Osteocyte (in vitro differentiated cells): Measurements from ENCODE around the gene C1orf198. TPM values are rescaled to one million over a fixed set of nuclear protein-coding genes. Genes with fewer than 3 reads are reported as not detected.

ENCODE experiments used
- DNase-seq: peaks from one replicate; pipeline ENCODE4 v3.0.0; 2021; ENCODE audit warnings: mixed read lengths; ENCODE audit not compliant: unreplicated experiment; ENCODE audit errors: extremely low spot score
- H3K27ac Mint-ChIP-seq: one replicate; pipeline ENCODE4 v1.8.0; 2021; ENCODE audit warnings: mild to moderate bottlenecking, mixed read lengths; ENCODE audit not compliant: unreplicated experiment
- H3K27me3 Mint-ChIP-seq: one replicate; pipeline ENCODE4 v1.8.0; 2021; ENCODE audit warnings: mixed read lengths; ENCODE audit not compliant: unreplicated experiment
- H3K36me3 Mint-ChIP-seq: one replicate; pipeline ENCODE4 v1.8.0; 2021; ENCODE audit warnings: mixed read lengths; ENCODE audit not compliant: unreplicated experiment
- H3K4me1 Mint-ChIP-seq: one replicate; pipeline ENCODE4 v1.8.0; 2021; ENCODE audit warnings: mixed read lengths; ENCODE audit not compliant: unreplicated experiment
- H3K4me3 Mint-ChIP-seq: one replicate; pipeline ENCODE4 v1.8.0; 2021; ENCODE audit warnings: mild to moderate bottlenecking, moderate library complexity, mixed read lengths; ENCODE audit not compliant: unreplicated experiment
- H3K9me3 Mint-ChIP-seq: one replicate; pipeline ENCODE4 v1.8.0; 2021; ENCODE audit warnings: mixed read lengths; ENCODE audit not compliant: unreplicated experiment
- total RNA-seq: library from RNA; stranded (reverse); gene quantifications from 2 replicates; pipeline ENCODE4 v1.2.1, GENCODE V29; 2021
- TF ChIP-seq, protein P1 (sequence below): fragments of 200-600 bp; sonication (generic); IDR thresholded peaks from 2 replicates; pipeline ENCODE4 v1.5.0; 2021; ENCODE audit warnings: antibody characterized with exemption, mild to moderate bottlenecking, moderate library complexity

Gene C1orf198
- total RNA-seq, 1 donor from 2014 or later = 281 TPM

DNA sequence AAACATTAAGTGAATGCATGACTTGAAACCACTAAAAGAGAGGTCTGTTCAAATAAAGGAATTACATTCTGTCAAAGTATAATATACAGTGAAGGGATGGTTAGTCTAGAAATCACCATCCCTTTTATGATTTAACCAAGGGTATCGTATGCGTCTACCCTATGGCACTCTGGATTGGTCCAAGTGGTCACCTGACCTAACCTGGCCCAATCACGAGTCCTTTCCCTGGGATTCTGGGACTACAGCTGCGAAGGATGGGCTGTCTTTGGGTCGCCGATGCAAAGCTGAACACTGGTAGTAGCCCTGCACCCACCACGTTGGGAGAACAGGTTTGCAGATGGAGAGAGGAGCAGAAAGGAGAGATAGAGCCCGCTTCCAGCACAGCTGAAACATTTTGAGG lies 30.4 kb upstream of the C1orf198 start:
- Mint-ChIP-seq H3K9me3 (no peaks in the 10 kb centered on the region), H3K4me1 (peaks cover 46% of the 10 kb centered on the region), H3K36me3 (peaks cover 5% of the 10 kb centered on the region), H3K27me3 (no peaks in the 10 kb centered on the region), H3K27ac (no peak overlapping the region), H3K4me3 (no peak overlapping the region)
- TF ChIP-seq, protein P1, sequence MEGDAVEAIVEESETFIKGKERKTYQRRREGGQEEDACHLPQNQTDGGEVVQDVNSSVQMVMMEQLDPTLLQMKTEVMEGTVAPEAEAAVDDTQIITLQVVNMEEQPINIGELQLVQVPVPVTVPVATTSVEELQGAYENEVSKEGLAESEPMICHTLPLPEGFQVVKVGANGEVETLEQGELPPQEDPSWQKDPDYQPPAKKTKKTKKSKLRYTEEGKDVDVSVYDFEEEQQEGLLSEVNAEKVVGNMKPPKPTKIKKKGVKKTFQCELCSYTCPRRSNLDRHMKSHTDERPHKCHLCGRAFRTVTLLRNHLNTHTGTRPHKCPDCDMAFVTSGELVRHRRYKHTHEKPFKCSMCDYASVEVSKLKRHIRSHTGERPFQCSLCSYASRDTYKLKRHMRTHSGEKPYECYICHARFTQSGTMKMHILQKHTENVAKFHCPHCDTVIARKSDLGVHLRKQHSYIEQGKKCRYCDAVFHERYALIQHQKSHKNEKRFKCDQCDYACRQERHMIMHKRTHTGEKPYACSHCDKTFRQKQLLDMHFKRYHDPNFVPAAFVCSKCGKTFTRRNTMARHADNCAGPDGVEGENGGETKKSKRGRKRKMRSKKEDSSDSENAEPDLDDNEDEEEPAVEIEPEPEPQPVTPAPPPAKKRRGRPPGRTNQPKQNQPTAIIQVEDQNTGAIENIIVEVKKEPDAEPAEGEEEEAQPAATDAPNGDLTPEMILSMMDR = no peak
- DNase-seq = no peak

- Mint-ChIP-seq H3K4me3 (no peak overlapping the region), H3K9me3 (no peaks in the 10 kb centered on the region), H3K36me3 (no peaks in the 10 kb centered on the region), H3K4me1 (peaks cover 49% of the 10 kb centered on the region), H3K27me3 (no peaks in the 10 kb centered on the region), H3K27ac (no peak overlapping the region)
- TF ChIP-seq, protein P1 = no peak
- DNase-seq = no peak
Measured at GRCh38 chr1:230898144-230898543, 29.8 kb upstream of the C1orf198 start.

GRCh38 chr1:230896779-230897178 lies 28.5 kb upstream of the C1orf198 start:
- Mint-ChIP-seq H3K27me3 (no peaks in the 10 kb centered on the region), H3K4me3 (no peak overlapping the region), H3K4me1 (peaks cover 55% of the 10 kb centered on the region), H3K36me3 (no peaks in the 10 kb centered on the region), H3K27ac (peak overlapping the region; percentile 41), H3K9me3 (no peaks in the 10 kb centered on the region)
- TF ChIP-seq, protein P1 = no peak
- no peak for DNase-seq

DNA sequence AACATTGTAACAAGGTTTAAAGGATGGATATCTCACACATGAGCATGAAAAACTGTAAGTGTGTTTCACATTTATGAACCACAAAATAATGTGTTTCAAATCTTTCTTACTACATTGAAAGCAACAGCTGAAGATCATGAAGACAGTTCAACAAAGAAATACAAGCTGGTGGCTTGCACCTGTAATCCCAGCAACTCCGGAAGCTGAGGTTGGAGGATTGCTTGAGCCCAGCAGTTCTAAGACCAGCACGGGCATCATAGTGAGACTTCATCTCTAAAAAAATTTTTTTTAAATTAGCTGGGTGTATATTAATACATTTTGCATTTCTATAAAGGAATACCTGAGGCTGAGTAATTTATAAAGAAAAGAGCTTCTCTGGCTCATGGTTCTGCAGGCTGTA lies 27.1 kb upstream of the C1orf198 start:
- DNase-seq = no peak
- H3K4me1 Mint-ChIP-seq = peaks cover 48% of the 10 kb centered on the region
- H3K27ac Mint-ChIP-seq = no peak overlapping the region
- no peaks in the 10 kb centered on the region for H3K36me3 Mint-ChIP-seq
- H3K4me3 Mint-ChIP-seq = no peak overlapping the region
- no peaks in the 10 kb centered on the region for H3K9me3 Mint-ChIP-seq
- TF ChIP-seq, protein P1 = no peak
- H3K27me3 Mint-ChIP-seq = no peaks in the 10 kb centered on the region

DNA sequence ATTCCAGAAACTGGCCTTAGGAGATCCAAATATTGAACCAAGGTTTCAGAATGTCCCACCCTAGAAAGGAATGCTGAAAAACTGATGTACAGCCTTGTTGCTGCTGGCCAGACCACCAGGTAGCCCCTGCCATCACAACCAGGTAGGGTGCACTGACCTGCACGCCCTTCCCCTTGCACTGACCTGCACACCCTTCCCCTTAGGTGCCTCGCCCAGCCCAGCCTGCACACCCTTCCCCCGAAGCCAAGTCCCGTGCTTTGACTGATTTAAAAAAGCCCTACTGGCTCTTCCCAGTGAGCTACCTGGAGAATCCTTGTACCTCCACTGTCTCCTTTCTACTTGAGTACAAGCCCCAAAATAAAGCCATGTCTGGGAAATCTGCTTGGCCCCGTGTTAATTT lies 26.3 kb upstream of the C1orf198 start:
- H3K4me1 Mint-ChIP-seq = peaks cover 41% of the 10 kb centered on the region
- H3K27me3 Mint-ChIP-seq = no peaks in the 10 kb centered on the region
- TF ChIP-seq, protein P1 = no peak
- H3K9me3 Mint-ChIP-seq = no peaks in the 10 kb centered on the region
- H3K36me3 Mint-ChIP-seq = no peaks in the 10 kb centered on the region
- H3K27ac Mint-ChIP-seq = no peak overlapping the region
- DNase-seq = no peak
- H3K4me3 Mint-ChIP-seq = no peak overlapping the region
